ENCODE results near the gene CCL23.

The CCL23 gene

GRCh38 chr17:35965272-35965671 lies 52.5 kb downstream of the CCL23 start:
- DNase-seq = no peak

GRCh38 chr17:35963663-35964062 lies 54.1 kb downstream of the CCL23 start:
- no peak for DNase-seq
